AG10803 (cell line): ENCODE measurements around the gene IL17REL.

Experiments
- DNase-seq: peaks from one replicate; pipeline ENCODE4 v3.0.0; 2010; ENCODE audit warnings: low read depth
- H3K4me3 ChIP-seq: 2 replicates; pipeline ENCODE4 v1.5.1; 2011; ENCODE audit warnings: mild to moderate bottlenecking, low read length, control low read depth
- TF ChIP-seq, protein P1 (sequence below): conservative IDR thresholded peaks from 2 replicates; pipeline ENCODE4 v1.5.1; 2011; ENCODE audit warnings: mild to moderate bottlenecking, low read length, control low read depth, inconsistent platforms

IL17REL gene

GRCh38 chr22:49975543-49976389 lies 36.8 kb downstream of the IL17REL start:
- H3K4me3 ChIP-seq, result no peak overlapping the region
- DNase-seq, result peak; percentile 24
- TF ChIP-seq, protein P1, sequence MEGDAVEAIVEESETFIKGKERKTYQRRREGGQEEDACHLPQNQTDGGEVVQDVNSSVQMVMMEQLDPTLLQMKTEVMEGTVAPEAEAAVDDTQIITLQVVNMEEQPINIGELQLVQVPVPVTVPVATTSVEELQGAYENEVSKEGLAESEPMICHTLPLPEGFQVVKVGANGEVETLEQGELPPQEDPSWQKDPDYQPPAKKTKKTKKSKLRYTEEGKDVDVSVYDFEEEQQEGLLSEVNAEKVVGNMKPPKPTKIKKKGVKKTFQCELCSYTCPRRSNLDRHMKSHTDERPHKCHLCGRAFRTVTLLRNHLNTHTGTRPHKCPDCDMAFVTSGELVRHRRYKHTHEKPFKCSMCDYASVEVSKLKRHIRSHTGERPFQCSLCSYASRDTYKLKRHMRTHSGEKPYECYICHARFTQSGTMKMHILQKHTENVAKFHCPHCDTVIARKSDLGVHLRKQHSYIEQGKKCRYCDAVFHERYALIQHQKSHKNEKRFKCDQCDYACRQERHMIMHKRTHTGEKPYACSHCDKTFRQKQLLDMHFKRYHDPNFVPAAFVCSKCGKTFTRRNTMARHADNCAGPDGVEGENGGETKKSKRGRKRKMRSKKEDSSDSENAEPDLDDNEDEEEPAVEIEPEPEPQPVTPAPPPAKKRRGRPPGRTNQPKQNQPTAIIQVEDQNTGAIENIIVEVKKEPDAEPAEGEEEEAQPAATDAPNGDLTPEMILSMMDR, result no peak

DNA sequence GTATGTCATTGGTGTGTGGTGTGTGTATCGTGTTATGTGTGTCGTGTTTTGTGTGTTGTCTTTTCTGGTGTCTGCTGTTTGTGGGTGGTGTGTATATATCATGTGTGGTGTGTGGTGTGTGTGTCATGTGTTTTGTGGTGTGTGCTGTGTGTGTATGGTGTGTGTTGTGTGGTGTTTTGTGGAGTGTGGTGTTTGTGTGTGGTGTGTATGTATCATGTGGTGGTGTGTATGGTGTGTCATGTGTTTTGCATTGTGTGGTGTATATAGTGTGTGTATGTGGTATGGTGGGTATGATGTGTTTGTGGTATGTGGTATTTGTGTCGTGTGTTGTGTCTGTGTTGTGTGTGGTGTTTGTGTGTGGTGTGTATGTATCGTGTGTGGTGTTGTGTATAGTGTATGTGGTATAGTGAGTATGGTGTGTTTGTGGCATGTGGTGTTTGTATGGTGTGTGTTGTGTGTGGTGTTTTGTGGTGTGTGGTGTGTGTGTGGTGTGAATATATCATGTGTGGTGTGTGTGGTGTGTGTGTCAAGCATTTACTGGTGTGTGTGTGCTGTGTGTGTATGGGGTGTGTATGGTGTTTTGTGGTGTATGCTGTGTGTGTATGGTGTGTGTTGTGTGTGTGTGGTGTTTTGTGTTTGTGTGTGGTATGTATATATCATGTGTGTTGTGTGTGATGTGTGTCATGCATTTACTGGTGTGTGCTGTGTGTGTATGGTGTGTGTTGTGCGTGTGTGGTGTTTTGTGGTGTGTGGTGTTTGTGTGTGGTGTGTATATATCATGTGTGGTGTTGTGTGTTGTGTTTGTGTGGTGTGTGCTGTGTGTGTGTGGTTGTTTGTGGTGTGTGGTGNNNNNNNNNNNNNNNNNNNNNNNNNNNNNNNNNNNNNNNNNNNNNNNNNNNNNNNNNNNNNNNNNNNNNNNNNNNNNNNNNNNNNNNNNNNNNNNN lies 39.3 kb downstream of the IL17REL start:
- no peak overlapping the region for H3K4me3 ChIP-seq
- TF ChIP-seq, protein P1, result no peak
- DNase-seq, result peak; percentile 23

DNA sequence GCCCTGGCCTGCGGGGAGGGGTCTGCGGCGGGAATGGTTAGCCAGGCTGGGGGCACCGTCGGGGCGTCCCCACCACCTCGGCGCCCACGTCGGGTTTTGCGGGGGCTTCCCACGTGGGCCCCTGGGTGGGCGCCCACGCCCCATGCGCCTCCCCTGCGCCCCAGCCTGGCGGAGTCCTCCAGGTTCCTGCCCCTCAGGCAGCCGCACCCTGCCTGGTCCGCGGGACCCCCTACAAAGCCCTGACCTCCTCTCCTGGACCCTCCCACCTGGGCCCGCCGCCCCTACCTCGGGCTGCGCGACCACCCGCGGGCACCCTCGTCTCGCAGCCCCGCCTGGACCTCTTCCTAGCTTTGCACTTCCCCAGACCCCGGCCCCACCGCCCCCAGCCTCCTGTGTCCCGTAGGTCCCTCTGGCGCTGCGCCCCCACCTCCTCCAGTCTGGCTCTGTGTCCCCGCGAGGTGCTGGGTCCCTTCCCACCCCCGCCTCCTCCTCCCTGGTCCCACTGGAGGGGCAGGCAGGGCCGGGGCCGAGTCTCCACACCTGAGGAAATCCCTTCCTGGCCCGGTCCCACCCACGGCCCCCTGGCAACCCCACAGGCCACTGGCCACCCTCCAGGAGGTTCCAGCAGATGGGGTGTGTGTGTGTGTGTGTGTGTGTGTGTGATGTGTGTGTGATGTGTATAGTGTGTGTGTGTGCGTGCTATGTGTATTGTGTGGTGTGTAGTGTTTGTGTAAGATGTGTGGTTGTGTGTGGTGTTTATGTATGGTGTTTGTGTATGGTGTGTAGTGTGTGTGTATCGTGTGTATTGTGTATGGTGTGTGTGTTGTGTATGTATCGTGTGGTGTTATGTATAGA lies 40.2 kb downstream of the IL17REL start:
- TF ChIP-seq, protein P1, result no peak
- no peak overlapping the region for H3K4me3 ChIP-seq
- DNase-seq, result no peak

DNA sequence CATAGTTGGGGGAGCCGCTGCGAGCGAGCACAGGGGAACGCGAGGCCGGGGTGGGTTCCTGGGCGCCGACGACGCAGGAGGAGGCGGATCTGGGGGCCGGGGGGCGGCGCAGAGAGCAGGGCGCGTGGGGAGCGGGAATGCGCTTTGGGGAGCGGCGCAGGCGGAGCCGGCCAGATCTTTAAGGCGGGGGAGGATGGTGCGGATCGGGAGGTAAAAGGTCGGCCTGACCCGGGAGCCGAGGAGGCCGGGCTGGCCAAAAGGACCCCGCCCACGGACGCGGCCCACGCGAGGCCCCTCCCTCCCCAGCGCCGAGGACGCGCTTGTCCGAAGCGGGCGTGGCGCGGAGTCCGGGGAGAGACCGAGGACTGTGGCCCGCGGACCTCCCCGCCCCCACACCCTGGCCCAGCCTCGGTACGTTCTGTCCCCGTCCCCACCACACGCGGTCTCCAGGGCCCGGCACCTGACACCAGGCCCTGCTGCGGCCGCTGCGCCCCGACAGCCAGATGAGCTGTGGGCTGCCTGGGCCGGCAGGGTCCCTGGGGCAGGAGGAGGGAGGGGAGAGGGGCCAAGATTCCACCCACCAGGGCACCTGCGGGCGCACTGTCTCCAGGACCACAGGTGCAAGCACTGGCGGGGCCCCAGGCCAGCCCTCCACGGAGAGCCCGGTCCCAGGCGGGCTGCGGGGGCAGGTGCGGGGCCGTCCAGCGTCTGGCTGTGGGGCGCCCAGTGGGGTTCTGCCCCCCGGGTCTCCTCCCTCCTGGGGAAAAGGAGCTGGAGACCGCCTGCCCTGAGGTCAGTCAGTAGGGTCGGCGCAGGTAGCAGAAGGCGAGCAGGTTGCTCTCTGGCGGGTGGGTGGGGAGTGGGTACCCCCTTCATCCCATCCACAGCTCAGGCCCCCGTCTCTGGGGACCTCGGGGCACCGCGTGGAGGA lies 41.1 kb downstream of the IL17REL start:
- peak overlapping the region; percentile 55 for H3K4me3 ChIP-seq
- TF ChIP-seq, protein P1, result no peak
- DNase-seq, result peak; percentile 51

DNA sequence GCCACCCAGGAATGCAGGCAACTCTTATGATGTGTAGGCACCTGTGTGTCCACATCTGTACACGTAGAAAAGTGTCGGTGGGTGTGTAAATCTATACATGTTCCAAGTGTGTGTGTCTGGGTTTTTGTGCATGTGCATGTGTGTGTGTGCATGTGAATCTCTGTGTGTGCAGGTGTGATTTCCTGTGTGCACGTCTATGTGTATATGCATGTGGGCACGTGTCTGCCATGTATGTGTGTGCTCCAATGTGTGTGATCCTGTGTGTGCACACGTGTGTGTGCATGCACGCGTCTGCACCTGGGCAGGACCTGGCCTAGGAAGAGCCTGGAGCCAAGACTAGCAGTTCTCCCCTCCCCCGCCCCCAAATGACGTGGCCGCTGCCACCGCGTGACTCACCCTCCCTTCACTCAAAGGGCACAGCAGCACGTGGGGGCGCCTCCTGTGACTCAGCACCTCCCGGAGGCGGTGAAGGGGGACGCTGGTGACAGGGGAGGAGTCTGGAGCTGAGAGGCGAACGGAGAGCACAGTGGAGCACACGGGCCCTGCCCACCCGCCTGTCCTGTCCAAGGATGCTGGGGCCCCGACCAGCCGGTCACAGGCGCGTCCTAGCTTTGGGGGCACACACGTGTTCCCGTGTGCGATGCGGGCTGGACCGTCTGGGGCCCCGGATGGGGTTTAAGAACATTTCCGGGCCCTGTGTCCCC lies 41.9 kb downstream of the IL17REL start:
- peak; percentile 92 for DNase-seq
- TF ChIP-seq, protein P1, result no peak
- H3K4me3 ChIP-seq, result peak overlapping the region; percentile 55
